ENCODE data around the gene ZNF593OS. TPM values are rescaled to one million over a fixed set of nuclear protein-coding genes. Genes with fewer than 3 reads are reported as not detected.

ZNF593OS gene
- total and polyA plus RNA-seq, 10 of the 15 experiments (the other 5 are each of a cell fraction or from before 2014, with no cell fraction given): 0.16 to 1.7 (median 0.59) TPM; not detected in 6

DNA sequence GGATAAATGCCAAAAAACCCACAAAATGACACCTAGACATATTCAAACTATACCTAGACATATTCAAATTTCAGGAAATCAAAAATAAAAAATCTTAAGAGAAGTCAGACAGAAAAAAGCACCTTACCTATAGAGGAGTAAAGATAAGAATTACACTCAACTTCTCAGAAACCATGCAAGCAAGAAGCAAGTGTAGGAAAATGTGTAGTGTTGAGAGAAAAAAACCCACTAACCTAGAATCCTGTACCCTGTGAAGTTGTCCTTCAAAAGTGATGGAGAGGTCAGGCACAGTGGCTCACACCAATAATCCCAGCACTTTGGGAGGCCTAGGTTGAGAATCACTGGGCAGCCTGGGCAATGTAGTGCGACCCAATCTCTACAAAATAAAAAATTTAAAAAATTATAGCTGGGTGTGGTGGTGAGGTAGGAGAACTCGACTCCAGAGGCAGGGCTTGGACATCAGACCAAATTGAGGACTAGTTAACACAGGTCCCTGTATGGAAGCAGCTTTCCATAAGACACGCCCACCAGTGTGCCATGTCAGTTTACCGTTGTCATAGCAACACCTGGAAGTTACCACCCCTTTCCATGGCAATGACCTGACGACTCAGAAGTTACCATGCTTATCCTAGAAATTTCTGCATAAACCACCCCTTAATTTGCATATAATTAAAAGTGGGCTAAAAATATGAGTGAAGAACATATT, 39.4 kb downstream of the ZNF593OS start:
- Histone ChIP-seq H3K27me3 (replicated peaks in 1 of 2; ENCODE audit: control insufficient read depth in 2 of 2, insufficient read depth in 2 of 2, low read length in 1 of 2) (no peaks in the 10 kb centered on the region), H3K4me1 (ENCODE audit: control insufficient read depth, insufficient read depth, low read length) (no peaks in the 10 kb centered on the region), H3K4me3 (no peak overlapping the region), H3K27ac (ENCODE audit: control insufficient read depth, insufficient read depth) (no peak overlapping the region), H3K36me3 (ENCODE audit: control insufficient read depth in 2 of 2, insufficient read depth in 2 of 2, low read length in 1 of 2) (no peaks in the 10 kb centered on the region), H3K9me3 (replicated peaks; ENCODE audit: control insufficient read depth, insufficient read depth, low read length) (no peaks in the 10 kb centered on the region), H3K4me2 (ENCODE audit: control insufficient read depth, insufficient read depth) (no peak overlapping the region), H4K20me1 (ENCODE audit: control insufficient read depth, insufficient read depth) (no peaks in the 10 kb centered on the region), H2AFZ (ENCODE audit: control insufficient read depth, low read depth, low read length) (no peak overlapping the region), H3K79me2 (ENCODE audit: control insufficient read depth, insufficient read depth, low read length) (no peaks in the 10 kb centered on the region), H3K9ac (ENCODE audit: control insufficient read depth, insufficient read depth, low read length) (no peak overlapping the region)
- ChIA-PET SMC1A (ENCODE audit: uncharacterized antibody, unreplicated experiment) (interaction anchor here (1.4 kb wide), 1 partner anchor 12 kb away, joined by 5 read pairs; no protein-coding TSS in a partner anchor), CTCF (interaction anchor here (2.6 kb wide), 1 partner anchor 13 kb away, joined by 7 read pairs; no protein-coding TSS in a partner anchor), POLR2A (no interaction called here), RAD21 (ENCODE audit: unreplicated experiment) (no interaction called here)
- in situ Hi-C loops (cut with MboI) (no loop called here), intact Hi-C loops (cut with micrococcal nuclease; ENCODE audit: unreplicated experiment) (no loop called here)
- FAIRE-seq: no peak
- ATAC-seq: no peak
- TF ChIP-seq NFXL1 (IDR thresholded peaks at IDR 0.05; ENCODE audit: borderline replicate concordance): no peak
- TF ChIP-seq, protein P1, sequence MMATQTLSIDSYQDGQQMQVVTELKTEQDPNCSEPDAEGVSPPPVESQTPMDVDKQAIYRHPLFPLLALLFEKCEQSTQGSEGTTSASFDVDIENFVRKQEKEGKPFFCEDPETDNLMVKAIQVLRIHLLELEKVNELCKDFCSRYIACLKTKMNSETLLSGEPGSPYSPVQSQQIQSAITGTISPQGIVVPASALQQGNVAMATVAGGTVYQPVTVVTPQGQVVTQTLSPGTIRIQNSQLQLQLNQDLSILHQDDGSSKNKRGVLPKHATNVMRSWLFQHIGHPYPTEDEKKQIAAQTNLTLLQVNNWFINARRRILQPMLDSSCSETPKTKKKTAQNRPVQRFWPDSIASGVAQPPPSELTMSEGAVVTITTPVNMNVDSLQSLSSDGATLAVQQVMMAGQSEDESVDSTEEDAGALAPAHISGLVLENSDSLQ (IDR thresholded peaks at IDR 0.05): peak; percentile 56
- DNase-seq (ENCODE audit: low read depth, low spot score): no peak
- no TSS peak for BruUV-seq (replicated peaks)
- WGBS (ENCODE audit: insufficient coverage, insufficient replicate concordance, low lambda C conversion rate, missing lambda C conversion rate): 38% methylated on average over 5 of the region's 5 CpGs

DNA sequence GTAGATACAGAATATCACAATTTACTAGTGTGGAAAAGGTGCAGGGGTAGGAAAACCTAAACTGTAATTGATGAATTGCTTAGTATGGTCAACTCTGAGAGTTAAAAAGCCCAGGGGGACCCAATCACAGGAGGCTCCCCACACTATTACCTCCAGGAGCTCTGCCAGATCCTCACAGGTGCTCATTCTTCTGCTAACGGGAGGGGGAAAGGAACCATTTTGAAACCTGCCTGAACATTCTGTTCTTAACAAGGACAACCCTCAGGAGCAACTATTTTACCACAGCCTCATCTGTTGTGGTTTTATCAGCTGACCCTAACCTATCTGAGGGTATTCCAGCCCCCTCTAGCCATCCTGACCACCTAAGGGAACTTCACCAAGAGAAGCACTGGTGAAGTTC, 40.9 kb downstream of the ZNF593OS start:
- H4K20me1 ChIP-seq (ENCODE audit: control insufficient read depth, insufficient read depth): no peaks in the 10 kb centered on the region
- ChIA-PET RAD21 (ENCODE audit: unreplicated experiment) (no interaction called here), SMC1A (ENCODE audit: uncharacterized antibody, unreplicated experiment) (interaction anchor here (0.7 kb wide), 1 partner anchor 42 kb away, joined by 3 read pairs; no protein-coding TSS in a partner anchor), CTCF (interaction anchor here (0.6 to 2.6 kb wide), 5 partner anchors 8 to 587 kb away, joined by 4 to 7 read pairs (median 6); partner anchors contain the start of gene ZNF593), POLR2A (interaction anchor here (0.6 kb wide), 2 partner anchors 139 to 1489 kb away, joined by 3 to 4 read pairs; no protein-coding TSS in a partner anchor)
- DNase-seq (ENCODE audit: low read depth, low spot score): no peak
- no peak overlapping the region for H3K27ac ChIP-seq (ENCODE audit: control insufficient read depth, insufficient read depth)
- no peaks in the 10 kb centered on the region for H3K36me3 ChIP-seq (ENCODE audit: control insufficient read depth in 2 of 2, insufficient read depth in 2 of 2, low read length in 1 of 2)
- in situ Hi-C loops (cut with MboI) (no loop called here), intact Hi-C loops (cut with micrococcal nuclease; ENCODE audit: unreplicated experiment) (no loop called here)
- H2AFZ ChIP-seq (ENCODE audit: control insufficient read depth, low read depth, low read length): no peak overlapping the region
- no peak for FAIRE-seq
- H3K79me2 ChIP-seq (ENCODE audit: control insufficient read depth, insufficient read depth, low read length): no peaks in the 10 kb centered on the region
- WGBS (ENCODE audit: insufficient coverage, insufficient replicate concordance, low lambda C conversion rate, missing lambda C conversion rate): 80% methylated on average over 1 of the region's 1 CpG
- H3K4me3 ChIP-seq: no peak overlapping the region
- H3K9me3 ChIP-seq (replicated peaks; ENCODE audit: control insufficient read depth, insufficient read depth, low read length): no peaks in the 10 kb centered on the region
- no peaks in the 10 kb centered on the region for H3K27me3 ChIP-seq (replicated peaks in 1 of 2; ENCODE audit: control insufficient read depth in 2 of 2, insufficient read depth in 2 of 2, low read length in 1 of 2)
- no peak for ATAC-seq
- no peak overlapping the region for H3K9ac ChIP-seq (ENCODE audit: control insufficient read depth, insufficient read depth, low read length)
- H3K4me2 ChIP-seq (ENCODE audit: control insufficient read depth, insufficient read depth): no peak overlapping the region
- peaks cover 4% of the 10 kb centered on the region; the same call in 1 of the 2 replicates for H3K4me1 ChIP-seq (ENCODE audit: control insufficient read depth, insufficient read depth, low read length)
- BruUV-seq (replicated peaks): no TSS peak
- no peak for TF ChIP-seq ETV6 (conservative IDR thresholded peaks at IDR 0.05 in 1 of 2, IDR thresholded peaks at IDR 0.05 in 1 of 2; ENCODE audit: borderline replicate concordance in 1 of 2, low read depth in 1 of 2)
- TF ChIP-seq SRF (IDR thresholded peaks at IDR 0.05; ENCODE audit: low read depth in 2 of 2, low read length in 2 of 2): no peak
- no peak for TF ChIP-seq SMARCA5 (IDR thresholded peaks at IDR 0.05)
- TF ChIP-seq FOXM1 (IDR thresholded peaks at IDR 0.05; ENCODE audit: low read depth, low read length): no peak
- no peak for TF ChIP-seq BCL11A (IDR thresholded peaks at IDR 0.05; ENCODE audit: low read depth, low read length)
- no peak for TF ChIP-seq IKZF2 (IDR thresholded peaks at IDR 0.05)
- TF ChIP-seq CHD1 (IDR thresholded peaks at IDR 0.05; ENCODE audit: low read depth, low read length): no peak
- TF ChIP-seq SMC3 (IDR thresholded peaks at IDR 0.05; ENCODE audit: borderline replicate concordance, low read length): no peak
- no peak for TF ChIP-seq HDAC2 (IDR thresholded peaks at IDR 0.05)
- no peak for TF ChIP-seq NFXL1 (IDR thresholded peaks at IDR 0.05; ENCODE audit: borderline replicate concordance)
- no peak for TF ChIP-seq GABPA (IDR thresholded peaks at IDR 0.05; ENCODE audit: low read depth)
- TF ChIP-seq ATF2 (IDR thresholded peaks at IDR 0.05; ENCODE audit: low read length): no peak
- no peak for TF ChIP-seq FOXK2 (IDR thresholded peaks at IDR 0.05)
- no peak for TF ChIP-seq CHD2 (IDR thresholded peaks at IDR 0.05; ENCODE audit: borderline replicate concordance, low read depth, low read length)
- TF ChIP-seq TCF3 (IDR thresholded peaks at IDR 0.05; ENCODE audit: borderline replicate concordance, insufficient read depth, low read depth, low read length): no peak

Data from GM12878 (cell line).